GM12873 (cell line): ENCODE results near the gene KRTAP10-2.

Source experiments
- TF ChIP-seq, protein P1 (sequence below): IDR thresholded peaks from 2 replicates; pipeline ENCODE4 v1.5.1; 2012; ENCODE audit warnings: low read depth, mild to moderate bottlenecking, moderate library complexity, low read length, control low read depth; ENCODE audit not compliant: insufficient read depth; ENCODE audit errors: missing control alignments

KRTAP10-2 gene

DNA sequence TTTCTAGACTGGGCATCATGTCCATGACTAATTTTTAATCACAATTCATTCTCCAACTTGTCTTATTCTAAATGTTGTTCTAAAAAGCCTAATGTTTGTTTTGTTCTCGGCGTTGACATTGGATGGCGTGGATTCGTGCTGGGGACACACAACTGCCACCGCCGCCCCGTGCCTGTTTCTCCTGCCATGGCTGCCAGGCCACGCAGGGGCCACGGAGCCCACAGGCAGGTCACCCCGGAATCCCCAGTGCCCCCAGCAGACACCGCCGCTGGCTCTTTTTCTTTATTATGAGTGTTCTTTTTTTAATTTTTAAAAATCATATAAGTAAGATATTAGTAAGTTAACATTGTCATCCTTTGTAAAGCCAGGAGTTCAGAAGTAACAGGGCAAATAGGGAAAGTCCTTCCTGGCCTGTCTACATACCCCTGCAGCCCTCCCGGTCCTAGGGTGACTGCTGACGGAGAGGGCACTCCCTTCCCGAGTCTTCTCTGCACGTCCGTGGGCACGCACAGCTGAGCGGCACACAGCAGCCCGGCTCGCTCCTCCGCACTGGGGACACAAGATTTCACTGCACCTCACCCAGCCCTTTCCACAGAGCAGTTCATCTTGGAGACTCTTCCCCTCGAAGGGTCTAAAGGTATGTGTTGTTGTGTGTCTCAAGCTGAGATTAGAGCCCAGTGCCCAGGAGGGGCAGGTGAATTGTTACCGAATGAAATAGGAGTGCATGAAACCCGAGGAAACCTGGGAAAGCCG, 43.5 kb downstream of the KRTAP10-2 start:
- TF ChIP-seq, protein P1, sequence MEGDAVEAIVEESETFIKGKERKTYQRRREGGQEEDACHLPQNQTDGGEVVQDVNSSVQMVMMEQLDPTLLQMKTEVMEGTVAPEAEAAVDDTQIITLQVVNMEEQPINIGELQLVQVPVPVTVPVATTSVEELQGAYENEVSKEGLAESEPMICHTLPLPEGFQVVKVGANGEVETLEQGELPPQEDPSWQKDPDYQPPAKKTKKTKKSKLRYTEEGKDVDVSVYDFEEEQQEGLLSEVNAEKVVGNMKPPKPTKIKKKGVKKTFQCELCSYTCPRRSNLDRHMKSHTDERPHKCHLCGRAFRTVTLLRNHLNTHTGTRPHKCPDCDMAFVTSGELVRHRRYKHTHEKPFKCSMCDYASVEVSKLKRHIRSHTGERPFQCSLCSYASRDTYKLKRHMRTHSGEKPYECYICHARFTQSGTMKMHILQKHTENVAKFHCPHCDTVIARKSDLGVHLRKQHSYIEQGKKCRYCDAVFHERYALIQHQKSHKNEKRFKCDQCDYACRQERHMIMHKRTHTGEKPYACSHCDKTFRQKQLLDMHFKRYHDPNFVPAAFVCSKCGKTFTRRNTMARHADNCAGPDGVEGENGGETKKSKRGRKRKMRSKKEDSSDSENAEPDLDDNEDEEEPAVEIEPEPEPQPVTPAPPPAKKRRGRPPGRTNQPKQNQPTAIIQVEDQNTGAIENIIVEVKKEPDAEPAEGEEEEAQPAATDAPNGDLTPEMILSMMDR: no peak

DNA sequence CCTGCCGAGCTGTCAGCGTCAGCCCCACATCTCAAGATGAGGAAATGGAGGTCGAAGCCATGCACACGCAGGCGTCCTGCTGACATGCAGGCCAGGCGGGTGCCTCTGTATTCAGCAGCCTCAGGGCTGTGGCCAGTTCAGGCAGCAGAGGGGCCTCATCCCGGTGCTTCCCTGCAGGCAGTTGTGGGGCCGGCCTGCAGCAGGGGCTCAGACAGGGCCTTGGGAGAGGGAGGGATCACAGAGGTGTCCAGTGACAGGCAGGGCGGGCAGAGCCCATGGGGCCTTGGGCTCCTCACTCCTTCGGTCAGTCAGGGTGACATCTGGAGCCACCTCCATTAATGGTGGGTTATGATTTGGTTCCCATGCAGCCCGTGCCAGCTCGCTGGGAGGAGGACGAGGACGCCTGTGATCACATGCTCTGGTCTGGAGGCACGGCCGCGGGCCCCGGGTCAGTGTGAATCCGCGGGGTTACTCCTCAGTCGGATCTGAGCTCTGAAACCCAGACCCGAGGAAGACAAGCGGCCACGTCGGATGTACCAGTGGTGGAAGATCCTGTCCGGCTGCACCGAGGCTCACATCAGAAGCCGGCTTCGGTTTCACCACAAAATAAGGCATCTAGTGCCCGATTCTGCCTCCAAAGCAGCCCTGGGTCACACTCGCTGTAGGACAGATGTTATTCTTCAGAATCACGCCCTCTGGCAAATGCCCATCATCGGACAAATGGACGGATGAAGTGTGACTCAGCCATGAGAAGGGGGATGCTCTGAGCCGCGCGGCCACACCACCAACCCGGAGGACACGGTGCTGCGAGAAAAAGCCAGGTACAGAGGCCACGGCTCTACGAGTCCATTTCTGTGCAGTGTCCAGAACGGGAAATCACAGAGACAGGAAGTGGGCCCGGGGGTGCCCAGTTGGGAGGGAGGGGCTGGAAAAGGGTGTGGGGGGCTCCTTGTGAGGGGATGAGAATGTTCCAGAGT, 44.7 kb downstream of the KRTAP10-2 start:
- TF ChIP-seq, protein P1: no peak

DNA sequence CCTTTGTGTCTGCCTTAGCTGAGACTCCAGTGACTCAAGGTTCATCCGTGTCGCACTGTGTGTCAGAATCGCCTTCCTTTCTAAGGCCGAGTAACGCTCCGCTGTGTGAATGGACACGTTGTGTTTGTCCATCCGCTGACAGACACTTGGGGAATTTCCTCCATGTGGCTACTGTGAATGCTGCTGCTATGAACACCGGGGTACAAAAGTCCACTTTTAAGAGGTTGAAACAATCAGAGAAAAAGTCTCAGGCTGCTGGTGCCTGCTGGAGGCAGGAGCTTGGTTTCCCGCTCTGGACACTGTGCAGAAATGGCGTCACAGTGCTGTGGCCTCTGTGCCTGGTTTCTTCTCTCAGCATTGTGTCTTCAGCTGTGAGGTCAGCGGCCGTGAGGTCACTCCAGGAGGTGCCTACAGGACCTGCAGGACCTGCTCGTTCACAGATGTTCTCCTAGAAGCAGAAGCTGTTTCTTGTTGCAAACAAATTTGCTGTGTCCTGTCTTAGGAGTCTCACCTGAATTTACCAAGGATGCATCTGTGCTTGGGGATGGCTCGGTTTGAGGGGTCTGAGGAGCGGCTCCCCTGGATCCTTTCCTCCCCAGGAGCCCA, 45.5 kb downstream of the KRTAP10-2 start:
- TF ChIP-seq, protein P1: no peak

DNA sequence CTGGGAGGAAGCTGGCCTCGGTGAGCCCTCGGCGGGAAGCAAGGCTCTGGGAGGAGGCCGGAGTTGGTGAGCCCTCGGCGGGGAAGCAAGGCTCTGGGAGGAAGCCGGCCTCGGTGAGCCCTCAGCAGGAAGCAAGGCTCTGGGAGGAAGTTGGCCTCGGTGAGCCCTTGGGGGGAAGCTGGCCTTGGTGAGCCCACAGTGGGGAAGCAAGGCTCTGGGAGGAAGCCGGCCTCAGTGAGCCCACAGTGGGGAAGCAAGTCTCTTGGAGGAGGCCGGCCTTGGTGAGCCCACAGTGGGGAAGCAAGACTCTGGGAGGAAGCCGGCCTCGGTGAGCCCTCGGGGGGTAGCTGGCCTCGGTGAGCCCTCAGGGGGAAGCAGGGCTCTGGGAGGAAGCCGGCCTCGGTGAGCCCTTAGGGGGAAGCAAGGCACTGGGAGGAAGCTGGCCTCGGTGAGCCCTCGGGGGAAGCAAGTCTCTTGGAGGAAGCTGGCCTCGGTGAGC, 47.4 kb downstream of the KRTAP10-2 start:
- TF ChIP-seq, protein P1: no peak

DNA sequence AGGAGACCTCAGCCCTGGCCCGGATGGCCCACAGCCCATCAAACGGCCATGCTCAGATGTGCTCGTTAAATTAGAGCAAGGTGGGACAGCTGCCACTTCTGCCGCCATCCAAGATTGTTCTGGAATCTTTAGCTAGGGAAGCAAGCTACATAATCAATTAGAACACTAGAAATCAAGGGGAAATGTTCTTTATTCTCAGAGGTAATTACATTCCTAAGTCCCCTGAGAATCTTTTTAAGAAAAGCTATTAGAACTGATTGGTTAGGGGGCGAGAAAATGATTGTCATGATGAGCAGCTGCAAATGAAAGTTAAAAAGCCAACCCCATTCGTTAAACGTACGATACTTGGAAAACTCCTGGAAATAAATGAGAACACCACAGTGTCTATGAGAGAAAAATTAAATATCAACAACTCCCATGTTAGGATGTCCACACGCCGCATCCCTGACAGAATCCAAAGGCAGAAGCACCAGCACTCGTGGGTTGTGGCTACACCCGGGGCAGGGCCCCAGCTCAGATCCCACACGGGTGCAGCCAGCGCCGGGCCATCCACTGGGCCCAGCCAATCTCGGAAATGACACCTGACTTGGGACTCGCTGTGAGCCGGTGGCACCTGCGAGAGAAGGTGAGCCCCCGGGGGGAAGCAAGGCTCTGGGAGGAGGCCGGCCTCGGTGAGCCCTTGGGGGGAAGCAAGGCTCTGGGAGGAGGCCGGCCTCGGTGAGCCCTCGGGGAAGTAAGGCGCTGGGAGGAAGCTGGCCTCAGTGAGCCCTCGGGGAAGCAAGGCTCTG, 48.9 kb downstream of the KRTAP10-2 start:
- TF ChIP-seq, protein P1: no peak
